ENCODE data around the gene ASCC2.

DNA sequence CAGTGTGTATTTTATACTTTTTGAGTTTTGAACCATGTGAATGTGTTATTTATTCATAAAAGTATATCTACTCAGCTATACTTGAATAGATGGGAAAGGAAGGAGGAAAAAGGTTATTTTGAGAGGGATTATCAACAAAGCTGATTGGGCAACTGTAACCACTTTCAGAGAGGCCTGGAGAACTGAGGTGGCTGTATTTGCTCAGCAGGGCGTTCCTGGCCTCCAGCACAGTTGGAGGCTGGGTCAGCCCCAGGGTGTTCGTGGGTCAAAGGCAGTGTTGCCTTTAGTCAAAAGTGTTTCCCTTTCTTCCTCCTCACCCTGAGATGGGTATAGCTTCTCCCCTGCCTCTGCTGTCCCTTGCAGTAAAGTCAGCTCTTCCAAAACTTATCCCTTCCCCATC is 26.7 kb downstream of the ASCC2 start:
- TF ChIP-seq CTCF (IDR thresholded peaks at IDR 0.05) (no peak), POLR2A (IDR thresholded peaks at IDR 0.05) (no peak), POLR2AphosphoS5 (IDR thresholded peaks at IDR 0.05) (no peak)
